ENCODE data around the gene FLT3LG.

DNA sequence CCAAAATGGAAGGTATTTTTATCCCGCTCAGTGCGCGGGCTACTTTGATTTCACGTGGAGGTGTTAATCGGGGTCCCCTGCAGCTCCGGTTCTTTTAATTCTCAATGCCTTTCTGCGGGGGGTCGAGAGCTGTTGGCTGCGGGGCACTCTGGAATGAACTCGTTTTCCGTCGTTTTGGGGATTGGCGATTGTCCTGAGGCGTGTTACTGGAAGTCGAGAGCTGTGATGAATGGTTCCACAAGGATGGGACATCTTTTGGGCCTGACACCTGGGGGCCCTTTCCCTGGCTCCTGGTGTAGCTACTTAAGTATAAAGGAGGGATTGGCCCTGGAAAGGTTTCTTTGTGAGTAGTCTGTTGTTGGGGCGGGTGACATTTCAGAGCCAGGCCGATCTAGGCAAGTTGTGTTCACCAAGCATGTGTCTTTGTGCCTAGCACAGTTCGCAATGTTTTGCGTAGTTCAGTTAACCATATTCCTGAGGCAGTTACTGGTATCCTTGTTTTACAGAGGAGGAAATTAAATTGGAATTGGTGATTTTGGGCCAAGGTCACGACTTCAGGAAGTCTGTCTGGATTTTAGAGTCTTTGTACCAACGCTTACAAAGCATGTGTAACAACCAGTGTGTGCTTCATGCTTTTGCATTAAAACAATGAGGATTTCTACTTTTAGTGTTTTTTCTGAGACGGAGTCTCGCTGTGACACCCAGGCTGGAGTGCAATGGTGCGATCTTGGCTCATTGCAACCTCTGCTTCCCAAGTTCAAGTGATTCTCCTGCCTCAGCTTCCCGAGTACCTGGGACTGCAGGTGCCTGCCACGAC lies 14.2 kb downstream of the FLT3LG start:
- peak; percentile 42; the same call in 1 of the 2 replicates for TF ChIP-seq SIN3A (IDR thresholded peaks at IDR 0.05; ENCODE audit: borderline replicate concordance, insufficient read depth, low read length)
- TF ChIP-seq POLR2AphosphoS5 (IDR thresholded peaks at IDR 0.05; ENCODE audit: low read depth, low read length) = peak; percentile 39; the same call in 1 of the 2 replicates
